HepG2 (cell line): Measurements from ENCODE around the gene CCM2L. TPM values are rescaled to one million over a fixed set of nuclear protein-coding genes. Genes with fewer than 3 reads are reported as not detected.

Source experiments
- CREB3 ChIP-seq: sonication (generic); formaldehyde crosslinking; IDR thresholded peaks from 2 replicates; pipeline ENCODE4 v1.5.0; 2020; ENCODE audit warnings: missing genetic modification reagents
- GMEB1 ChIP-seq: sonication (generic); formaldehyde crosslinking; IDR thresholded peaks from 2 replicates; pipeline ENCODE4 v1.5.1; 2020; ENCODE audit warnings: missing genetic modification reagents, mild to moderate bottlenecking, borderline replicate concordance
- HOXA7 ChIP-seq: sonication (generic); formaldehyde crosslinking; IDR thresholded peaks from 2 replicates; pipeline ENCODE4 v1.8.1; 2022; ENCODE audit warnings: mild to moderate bottlenecking, missing genetic modification reagents, moderate library complexity
- KLF13 ChIP-seq: sonication (generic); formaldehyde crosslinking; IDR thresholded peaks from 2 replicates; pipeline ENCODE4 v1.4.0; 2020; ENCODE audit warnings: mild to moderate bottlenecking, missing genetic modification reagents
- MLLT10 ChIP-seq: sonication (generic); formaldehyde crosslinking; IDR thresholded peaks from 2 replicates; pipeline ENCODE4 v1.4.0; 2020; ENCODE audit warnings: missing genetic modification reagents
- MLXIP ChIP-seq: sonication (generic); formaldehyde crosslinking; IDR thresholded peaks from 2 replicates; pipeline ENCODE4 v1.9.0; 2021; ENCODE audit warnings: missing genetic modification reagents, borderline replicate concordance
- NKX3-1 ChIP-seq: sonication (generic); formaldehyde crosslinking; IDR thresholded peaks from 2 replicates; pipeline ENCODE4 v1.5.0; 2020; ENCODE audit warnings: missing genetic modification reagents
- TAF1 ChIP-seq: sonication (generic); formaldehyde crosslinking; IDR thresholded peaks from 2 replicates; pipeline ENCODE4 v1.4.0; 2020; ENCODE audit warnings: missing genetic modification reagents
- TOPORS ChIP-seq: sonication (generic); formaldehyde crosslinking; IDR thresholded peaks from 2 replicates; pipeline ENCODE4 v1.8.0; 2023; ENCODE audit warnings: mild to moderate bottlenecking, missing genetic modification reagents
- XRCC5 ChIP-seq: fragments of 200-400 bp; formaldehyde crosslinking; optimal IDR thresholded peaks from 2 replicates; pipeline ENCODE3; 2017; ENCODE audit warnings: mild to moderate bottlenecking, low read length
- ZBTB3 ChIP-seq: sonication (generic); formaldehyde crosslinking; IDR thresholded peaks from 2 replicates; pipeline ENCODE4 v1.4.0; 2020; ENCODE audit warnings: low read depth, mild to moderate bottlenecking, moderate library complexity, missing genetic modification reagents, borderline replicate concordance
- ZNF235 ChIP-seq: sonication (generic); formaldehyde crosslinking; IDR thresholded peaks from 2 replicates; pipeline ENCODE4 v1.8.1; 2023; ENCODE audit warnings: mild to moderate bottlenecking, missing genetic modification reagents, borderline replicate concordance
- ZNF30 ChIP-seq: sonication (generic); formaldehyde crosslinking; IDR thresholded peaks from 2 replicates; pipeline ENCODE4 v1.5.0; 2020; ENCODE audit warnings: mild to moderate bottlenecking, missing genetic modification reagents
- ZNF335 ChIP-seq: sonication (generic); formaldehyde crosslinking; IDR thresholded peaks from 2 replicates; pipeline ENCODE4 v1.4.0; 2020; ENCODE audit warnings: missing genetic modification reagents
- polyA plus RNA-seq, 8 experiments: library from polyadenylated mRNA; depleted of rRNA in 3 of 8; stranded (reverse) in 7 of 8; unstranded in 1 of 8; fragments of >200 nt; fragmentation: Illumina TruSeq in 4 of 8; extraction: Trizol in 4 of 8; gene quantifications; 2 replicates each; pipeline versions ENCODE4 v1.2.1 to v1.2.3, GENCODE V29; 2011 to 2016; ENCODE audit warnings: low read depth in 4 of 8, missing spikeins in 1 of 8, mixed read lengths in 1 of 8; ENCODE audit not compliant: insufficient read depth in 1 of 8
- total RNA-seq, 5 experiments: library from RNA; depleted of rRNA; stranded (reverse); fragments of >200 nt; fragmentation: Illumina TruSeq; extraction: Trizol; gene quantifications; 2 replicates each; pipeline ENCODE4 v1.2.3, GENCODE V29; 2016; ENCODE audit warnings: low read depth in 1 of 5
- TF ChIP-seq, protein P1 (sequence below): sonication (generic); formaldehyde crosslinking; IDR thresholded peaks from 2 replicates; pipeline ENCODE4 v1.8.1; 2023; ENCODE audit warnings: missing genetic modification reagents, mild to moderate bottlenecking, borderline replicate concordance

CCM2L gene
- total and polyA plus RNA-seq, 2 of the 13 experiments (the other 11 are each of a cell fraction or from before 2014, with no cell fraction given), result 0.15 TPM; not detected in 1

DNA sequence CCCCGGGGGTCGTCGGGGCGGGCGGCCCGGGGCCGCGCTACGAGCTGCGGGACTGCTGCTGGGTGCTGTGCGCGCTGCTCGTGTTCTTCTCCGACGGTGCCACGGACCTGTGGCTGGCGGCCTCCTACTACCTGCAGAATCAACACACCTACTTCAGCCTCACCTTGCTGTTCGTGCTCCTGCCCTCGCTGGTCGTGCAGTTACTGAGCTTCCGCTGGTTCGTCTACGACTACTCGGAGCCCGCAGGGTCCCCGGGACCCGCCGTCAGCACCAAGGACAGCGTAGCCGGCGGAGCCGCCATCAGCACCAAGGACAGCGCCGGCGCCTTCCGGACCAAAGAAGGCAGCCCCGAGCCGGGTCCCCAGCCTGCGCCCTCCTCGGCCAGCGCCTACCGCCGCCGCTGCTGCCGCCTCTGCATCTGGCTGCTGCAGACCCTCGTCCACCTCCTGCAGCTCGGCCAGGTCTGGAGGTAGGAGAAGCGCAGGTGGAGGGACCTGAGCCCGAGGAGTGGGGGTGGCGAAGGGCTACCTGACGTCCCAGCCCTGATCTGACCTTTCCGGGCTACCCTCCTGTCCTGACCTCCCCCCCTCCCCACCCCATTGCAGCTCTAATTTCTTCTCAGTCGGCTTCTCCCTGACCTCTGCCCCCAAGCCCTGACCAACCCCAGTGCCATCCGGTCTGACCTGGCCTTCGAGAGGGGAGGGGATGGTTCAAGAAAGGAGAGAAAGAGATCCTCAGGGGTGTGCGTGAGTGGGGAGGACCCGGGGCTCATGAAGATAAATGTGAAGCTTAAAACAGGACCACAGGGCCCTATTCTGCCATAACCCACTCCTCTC lies 41.7 kb upstream of the CCM2L start (continued):
- TF ChIP-seq, protein P1, sequence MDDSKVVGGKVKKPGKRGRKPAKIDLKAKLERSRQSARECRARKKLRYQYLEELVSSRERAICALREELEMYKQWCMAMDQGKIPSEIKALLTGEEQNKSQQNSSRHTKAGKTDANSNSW (CRISPR knock-in tag), result peak; percentile 100
- TF ChIP-seq TOPORS (CRISPR knock-in tag), result peak; percentile 100
- peak; percentile 99 for TF ChIP-seq ZNF335
- TF ChIP-seq ZNF30 (CRISPR knock-in tag), result peak; percentile 100
- TF ChIP-seq MLXIP (CRISPR knock-in tag), result peak; percentile 100
- peak; percentile 100 for TF ChIP-seq HOXA7 (CRISPR knock-in tag)
- TF ChIP-seq ZBTB3 (CRISPR knock-in tag), result peak; percentile 100
- peak; percentile 100 for TF ChIP-seq MLLT10 (CRISPR knock-in tag)
- peak; percentile 100 for TF ChIP-seq KLF13 (CRISPR knock-in tag)
- TF ChIP-seq GMEB1, result peak; percentile 92
- TF ChIP-seq XRCC5, result peak; percentile 100
- peak; percentile 100 for TF ChIP-seq ZNF235 (CRISPR knock-in tag)
- TF ChIP-seq TAF1 (CRISPR knock-in tag), result peak; percentile 100
- TF ChIP-seq CREB3 (CRISPR knock-in tag), result peak; percentile 100
- peak; percentile 100 for TF ChIP-seq NKX3-1 (CRISPR knock-in tag)
